ENCODE measurements around the gene ATP8A1.
"Not testable (repeated sequence)": the region's sequence is repeated elsewhere in the genome, so short reads cannot be mapped to it uniquely, and the experiment has no call there.

The ATP8A1 gene

DNA sequence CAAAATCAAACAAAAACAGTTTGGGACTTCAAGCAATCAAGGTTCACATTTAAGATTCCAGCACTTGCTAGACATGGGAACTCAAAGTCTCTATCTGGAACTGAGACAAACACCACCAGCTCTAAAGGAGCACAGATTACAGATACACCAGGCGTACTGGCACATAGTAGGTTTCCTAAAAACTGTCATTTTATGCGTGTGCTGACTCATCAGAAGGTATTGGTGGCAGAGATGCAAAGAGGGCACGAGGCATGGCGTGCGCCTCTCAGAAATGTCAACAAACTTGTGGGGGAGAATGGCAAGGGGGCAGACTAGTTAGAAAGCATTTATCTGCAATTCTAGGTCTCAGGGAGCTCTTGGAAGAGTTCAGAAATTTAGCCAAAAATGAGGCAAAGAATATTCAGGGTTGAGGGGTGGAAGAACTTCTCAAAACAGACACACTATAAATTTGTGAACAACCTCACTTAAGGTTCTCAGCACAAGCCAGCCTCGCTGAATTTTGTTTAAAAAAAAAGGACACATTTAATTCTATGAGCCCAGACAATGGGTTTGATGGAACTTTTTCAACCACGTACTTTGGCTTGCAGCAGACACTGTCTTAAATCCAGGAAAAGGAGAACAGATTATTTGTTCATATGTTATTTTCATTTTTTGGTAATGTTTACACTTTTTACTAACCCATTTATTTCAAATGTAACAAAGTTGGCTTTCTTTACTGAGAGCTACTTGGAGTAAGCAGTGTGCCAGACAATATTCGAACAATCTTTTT, 159.6 kb downstream of the ATP8A1 start:
- DNase-seq, result no peak

DNA sequence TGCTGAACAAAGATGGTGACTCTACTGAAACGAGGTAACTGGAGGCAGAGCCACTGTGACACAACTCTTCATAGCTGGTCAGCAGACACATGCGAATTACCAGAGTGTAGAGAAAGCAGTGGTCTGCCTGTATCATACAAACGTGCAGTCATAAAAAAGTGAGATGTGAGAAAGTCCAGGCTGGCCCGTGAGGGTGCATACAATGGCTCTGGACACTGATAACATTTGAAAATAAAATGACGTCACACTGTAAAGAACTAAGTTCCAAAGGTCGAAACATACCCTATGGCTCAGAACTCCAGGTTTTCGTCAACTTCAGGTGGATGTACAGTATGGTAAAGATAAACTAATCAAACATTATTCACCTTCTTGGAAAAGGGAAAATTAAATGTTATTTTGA, 163.9 kb downstream of the ATP8A1 start:
- no peak for DNase-seq

DNA sequence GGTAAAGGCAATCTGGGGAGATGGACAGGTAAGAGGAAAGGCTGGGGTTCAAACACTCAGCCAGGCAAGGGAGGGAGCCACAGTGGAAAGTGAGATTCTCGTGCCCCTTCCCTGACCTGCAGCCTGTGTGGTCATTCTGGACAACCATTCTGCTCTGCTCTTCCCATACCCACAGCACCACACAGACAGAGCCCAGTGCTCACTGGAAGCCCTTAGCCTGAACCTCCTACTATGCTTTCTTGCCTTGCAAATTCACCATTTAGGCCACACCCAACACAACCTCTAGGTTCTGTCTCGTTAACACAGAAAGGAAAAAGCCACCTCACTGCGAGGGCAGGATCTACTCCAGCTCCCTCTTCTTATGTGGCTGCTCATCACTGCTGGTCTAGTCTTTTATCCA, 166.9 kb downstream of the ATP8A1 start:
- DNase-seq, result no peak

DNA sequence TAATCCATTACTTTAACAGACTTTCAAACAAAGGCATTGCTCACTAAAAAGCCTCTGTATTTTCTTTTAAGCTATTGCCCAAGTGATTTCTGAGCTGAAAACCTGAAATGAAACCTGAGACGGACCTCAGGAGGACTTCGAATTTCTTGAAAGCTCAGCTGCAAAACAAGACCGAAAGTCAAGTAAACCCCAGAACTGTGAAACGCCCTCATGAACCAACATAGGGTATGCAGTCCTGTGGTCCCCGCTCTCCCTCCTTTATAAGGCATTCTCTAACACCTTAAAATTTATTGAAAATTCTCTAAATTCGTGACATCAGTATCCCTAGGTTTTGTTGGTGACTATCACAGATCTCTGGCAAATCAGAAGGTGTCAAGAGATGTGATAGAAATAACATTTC, 167.8 kb downstream of the ATP8A1 start:
- no peak for DNase-seq

DNA sequence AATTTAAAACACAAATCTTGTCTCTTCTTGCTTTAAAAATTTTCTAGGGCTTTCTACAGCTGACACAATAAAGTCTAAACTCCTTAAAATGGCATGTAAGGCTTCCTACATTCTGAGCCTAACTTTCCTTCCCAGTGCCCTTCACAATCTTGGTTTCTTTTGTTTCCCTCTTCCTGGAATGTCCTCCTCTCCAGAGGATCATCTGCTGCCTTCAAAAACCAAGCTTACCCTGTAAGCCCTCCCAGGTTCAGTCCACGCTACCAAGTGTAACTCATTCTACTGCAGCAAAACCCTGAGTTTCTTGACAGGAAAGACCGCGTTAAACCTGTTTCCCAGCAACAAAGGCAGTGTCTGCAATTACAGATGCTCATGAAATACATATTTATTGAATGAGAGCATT, 168.4 kb downstream of the ATP8A1 start:
- no peak for DNase-seq

DNA sequence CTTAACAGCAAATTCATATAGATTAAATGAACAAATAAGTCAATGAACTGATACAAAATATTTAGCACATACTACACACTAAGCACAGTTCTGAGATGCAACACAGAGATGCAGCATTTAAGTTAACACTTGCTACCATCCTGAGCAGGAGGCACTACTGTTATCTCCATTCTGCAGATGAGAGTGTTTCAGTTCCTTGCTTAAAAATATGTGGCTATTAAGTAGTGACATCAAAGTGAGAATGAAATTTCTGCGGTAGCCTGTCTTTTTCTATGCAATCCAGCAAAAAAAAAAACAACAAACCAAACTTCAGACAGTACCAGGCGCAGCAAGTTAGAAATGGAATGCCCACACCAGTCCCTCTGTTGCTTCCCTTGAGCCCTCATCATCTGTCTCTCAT, 168.8 kb downstream of the ATP8A1 start:
- DNase-seq, result no peak

DNA sequence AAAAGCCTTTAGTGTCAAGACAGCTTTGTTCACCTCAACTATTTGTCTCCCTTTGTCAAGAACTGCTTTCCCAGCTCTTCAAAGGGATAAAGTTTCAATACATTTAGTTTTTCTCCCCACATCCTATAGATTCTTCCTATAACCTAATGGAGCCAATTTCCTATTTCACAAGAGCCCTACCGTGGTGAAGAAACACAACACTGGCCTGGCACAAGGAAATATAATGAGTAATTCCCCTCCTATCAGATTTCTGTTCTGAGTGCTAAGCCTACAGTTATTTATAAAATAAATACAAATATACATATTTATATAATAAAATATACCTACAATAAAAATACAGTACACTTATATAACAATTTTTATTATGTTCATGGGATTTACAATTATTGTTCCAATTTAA, 169.7 kb downstream of the ATP8A1 start:
- no peak for DNase-seq

DNA sequence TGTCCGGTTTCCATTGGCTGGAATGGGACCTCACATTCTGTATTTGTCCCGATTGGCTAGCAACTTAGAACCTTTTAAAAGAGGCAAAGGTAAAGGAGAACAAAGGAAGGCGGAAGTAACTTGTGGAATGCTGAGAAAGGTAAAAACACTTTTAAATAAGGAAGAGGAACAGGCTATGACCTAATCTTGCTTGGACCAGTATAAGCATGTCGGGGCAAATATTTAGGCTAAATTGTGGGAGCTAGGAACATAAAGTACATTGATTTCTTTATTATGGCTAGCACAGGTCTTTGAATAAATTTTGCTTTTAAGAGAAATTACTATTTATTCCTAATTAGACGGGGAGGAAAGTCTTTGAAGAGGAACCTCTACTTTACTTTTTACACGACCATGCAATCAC, 170.7 kb downstream of the ATP8A1 start:
- not testable (repeated sequence) for DNase-seq

DNA sequence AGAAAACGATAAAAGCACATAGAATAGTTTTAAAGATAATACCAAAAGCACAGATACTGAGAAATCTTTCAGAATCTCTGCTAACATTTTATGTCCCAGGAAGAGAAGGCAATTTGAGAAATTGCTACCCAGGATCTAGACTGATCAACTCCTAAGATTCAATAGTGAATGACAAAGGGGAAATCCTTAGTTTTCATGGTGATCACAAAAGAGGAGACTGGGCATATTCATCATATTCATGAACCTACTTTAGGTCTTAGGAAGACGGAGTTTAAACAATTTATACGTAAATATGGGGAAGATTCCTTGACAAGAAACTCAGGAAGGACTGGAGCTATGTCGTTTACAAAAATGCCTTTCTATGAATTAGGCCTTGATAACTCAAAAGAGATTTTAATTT, 172.3 kb downstream of the ATP8A1 start:
- no peak for DNase-seq

DNA sequence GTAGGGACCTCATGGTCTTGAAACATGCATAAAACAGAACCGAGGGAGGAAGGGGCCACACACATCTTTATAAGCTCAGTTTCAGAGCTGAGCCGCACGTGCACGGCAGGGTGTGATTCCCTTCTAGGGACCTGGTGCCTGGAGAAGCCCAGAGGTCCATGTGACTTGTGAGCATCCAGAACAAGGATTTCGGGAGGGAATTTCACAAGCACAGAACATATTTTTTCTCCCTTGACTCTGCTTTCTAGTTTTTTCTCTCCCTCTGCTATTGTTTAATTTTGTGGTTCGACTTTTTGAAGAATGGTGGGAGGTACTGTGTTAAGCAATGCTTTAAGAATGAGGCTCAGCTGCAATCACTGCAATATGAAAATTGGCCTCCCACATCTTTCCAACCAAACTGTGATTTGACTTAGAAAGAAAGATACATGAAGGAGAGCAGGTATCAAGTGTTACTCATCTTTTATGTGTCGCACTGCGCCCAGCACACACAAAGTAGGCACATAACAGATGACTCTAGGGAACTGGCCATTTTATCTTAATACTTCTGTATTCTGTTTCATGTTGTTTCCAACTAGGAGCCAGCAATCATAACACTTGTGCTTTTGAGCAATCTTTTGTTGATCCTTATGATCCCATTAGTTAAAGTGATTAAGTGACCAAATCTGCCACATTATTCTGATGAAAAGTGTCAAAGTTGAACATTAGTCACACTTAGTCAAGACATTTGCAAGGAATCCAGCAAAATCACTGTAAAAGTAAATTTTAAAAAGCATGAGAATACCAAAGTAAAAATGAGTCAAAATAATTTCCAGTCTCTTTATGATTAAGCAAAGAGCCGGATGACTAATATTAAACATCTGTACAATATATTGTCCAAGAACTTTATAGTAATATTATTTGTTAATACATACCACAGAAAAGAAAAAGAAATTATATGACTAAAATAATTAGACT, 173.2 kb downstream of the ATP8A1 start:
- DNase-seq, result no peak

DNA sequence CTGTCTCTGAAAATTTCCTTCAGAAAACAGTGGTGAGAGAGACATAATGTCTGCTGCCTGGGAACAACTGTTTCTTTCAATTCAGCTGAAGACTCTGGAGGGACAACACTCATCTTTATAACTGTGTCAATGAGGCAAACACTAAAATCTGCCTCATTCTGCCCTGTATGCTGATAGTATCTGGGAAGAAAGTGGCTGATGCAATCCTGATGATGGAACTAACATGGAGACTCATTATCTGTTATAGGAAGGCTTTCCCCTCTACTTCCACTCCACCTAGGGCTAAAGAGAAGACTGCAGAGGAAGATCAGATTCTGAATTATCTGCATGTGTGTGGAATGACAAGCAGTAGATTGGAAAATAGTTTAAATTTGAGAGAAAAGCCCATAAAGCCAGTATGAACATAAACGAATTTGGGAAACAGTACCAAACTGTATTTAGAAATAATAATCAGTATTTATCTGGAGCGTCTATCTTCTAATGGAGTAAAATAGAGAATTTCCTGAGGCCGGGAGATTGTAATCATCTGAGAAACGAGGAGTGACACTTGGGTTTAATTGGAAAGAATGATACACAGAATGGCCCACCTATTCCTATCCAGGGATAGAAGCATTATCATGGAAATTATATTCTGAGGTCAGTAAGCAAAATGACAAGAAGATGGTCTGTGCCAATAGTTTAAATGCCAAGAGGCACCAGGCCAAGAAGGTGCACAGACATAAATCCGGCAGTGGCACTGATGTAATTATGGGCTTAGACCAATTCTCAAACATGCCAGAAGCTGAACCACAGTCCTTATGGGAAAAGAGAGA, 174.2 kb downstream of the ATP8A1 start:
- no peak for DNase-seq

DNA sequence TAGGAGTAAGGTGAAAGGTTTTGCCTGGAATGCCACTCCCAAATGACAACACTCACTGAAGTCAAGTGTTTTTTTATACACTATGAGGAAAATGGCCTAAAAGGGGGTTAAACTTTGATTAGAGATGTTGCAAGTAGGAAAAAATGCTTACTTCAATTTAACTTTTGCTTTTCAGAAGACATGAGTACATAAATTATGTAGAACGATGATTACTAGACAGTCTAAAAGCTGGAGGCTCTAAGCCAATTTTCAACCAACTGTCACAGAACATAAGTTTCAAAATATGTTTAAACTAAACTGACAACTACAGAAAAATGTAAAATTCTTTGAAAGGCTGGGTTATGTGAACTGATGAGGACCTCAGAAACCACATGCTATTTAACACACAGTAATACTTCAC, 176.2 kb downstream of the ATP8A1 start:
- no peak for DNase-seq

DNA sequence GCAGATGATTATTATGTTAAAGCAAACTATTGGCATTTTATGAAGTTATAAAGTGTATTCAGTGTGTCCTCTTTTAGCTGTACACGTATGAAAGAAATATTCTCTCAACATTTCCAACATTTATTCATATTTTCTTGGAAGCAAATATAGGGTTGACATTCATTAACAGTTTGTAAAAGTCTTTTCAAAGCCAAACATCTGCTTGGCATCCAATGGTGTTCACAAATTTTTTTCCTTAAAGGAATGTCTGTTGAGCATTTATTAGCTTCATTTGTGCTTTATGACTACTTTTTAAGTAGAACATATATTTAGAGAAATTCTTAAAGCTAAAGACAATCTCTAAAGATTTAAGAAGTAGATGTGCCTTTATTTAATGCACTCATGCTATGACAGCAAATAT, 176.6 kb downstream of the ATP8A1 start:
- DNase-seq, result no peak

DNA sequence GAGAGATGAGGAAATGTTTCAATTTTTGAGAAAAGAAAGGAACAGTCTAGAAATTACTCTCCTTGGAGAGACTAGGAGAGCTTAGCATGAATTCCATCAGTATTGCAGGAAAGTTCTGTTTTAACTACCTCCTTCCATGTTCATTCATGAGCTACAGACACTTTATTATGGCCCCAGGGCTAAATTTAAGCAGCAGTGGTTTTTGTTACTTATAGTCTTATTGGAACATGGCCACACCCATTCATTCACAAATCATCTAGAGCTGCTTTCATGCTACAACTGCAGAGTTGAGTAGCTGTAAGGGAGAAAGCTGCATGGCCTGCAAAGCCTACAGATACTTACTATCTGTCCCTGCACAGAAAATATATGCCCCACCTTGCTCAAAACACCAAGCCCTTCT, 178.0 kb downstream of the ATP8A1 start:
- no peak for DNase-seq

DNA sequence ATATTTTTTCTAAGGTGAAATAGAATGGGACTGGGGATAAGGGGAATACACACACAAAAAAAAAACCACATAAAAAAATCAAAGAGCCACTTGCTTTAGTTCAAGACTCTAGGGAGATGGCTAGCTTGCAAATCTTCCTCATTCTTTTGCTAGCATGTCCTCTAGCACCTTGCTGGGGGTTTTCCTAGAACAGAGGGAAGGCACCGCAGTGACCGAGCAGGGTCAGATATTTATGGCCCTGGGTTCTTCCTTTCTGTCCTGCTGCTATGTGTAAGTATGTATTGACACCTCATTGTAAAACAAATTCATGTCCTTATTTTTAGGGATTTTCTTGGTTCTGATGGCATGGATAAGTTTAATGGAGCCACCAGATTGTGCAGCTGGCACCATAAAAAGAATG, 178.4 kb downstream of the ATP8A1 start:
- no peak for DNase-seq

DNA sequence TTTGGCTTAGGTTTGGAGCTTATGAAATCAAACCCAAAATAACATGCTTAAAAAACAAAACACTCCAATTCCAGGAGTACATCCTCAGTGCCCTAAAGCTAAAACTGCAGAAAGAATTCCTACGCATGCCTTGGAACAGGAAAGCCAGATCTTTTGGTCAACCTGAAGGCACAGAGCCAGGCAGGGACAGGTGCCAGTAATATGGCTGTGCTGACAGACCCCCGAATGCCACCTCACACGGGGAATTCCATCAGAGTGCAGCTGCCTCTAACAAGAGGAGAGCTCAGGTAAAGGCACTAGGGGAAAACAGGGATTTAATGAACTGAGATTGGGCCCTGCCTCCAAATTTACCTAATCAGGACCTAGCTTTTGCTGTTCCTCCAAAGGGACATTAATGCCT, 182.5 kb downstream of the ATP8A1 start:
- DNase-seq, result no peak

DNA sequence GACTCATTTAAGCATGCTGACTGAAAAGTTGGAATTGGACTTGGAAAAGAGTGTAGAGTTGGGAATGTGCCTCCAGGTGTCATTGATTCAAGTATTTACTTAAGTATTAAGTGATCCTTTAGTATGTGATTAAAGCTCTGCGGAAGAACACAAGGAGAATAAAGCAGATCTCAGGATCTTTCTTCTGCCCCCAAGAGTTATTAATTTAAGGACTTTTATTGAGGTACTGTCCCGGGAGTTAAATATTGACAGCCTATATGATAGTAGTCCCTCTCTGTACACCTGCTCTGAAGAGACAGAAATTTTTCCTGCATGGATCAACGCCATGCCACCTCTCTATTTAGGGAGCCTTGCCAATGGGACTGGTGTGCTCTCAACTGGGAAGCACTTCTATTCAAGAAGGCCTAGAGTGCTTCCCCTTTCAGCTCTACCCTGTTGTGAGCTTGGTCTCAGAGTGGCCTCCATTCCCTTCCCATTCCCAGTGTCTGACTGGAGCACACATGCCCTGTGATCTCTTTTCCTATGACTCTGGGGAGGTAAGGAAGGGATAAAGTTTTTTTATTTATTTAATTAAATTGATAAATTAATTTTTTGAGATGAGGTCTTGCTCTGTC, 183.7 kb downstream of the ATP8A1 start:
- no peak for DNase-seq

DNA sequence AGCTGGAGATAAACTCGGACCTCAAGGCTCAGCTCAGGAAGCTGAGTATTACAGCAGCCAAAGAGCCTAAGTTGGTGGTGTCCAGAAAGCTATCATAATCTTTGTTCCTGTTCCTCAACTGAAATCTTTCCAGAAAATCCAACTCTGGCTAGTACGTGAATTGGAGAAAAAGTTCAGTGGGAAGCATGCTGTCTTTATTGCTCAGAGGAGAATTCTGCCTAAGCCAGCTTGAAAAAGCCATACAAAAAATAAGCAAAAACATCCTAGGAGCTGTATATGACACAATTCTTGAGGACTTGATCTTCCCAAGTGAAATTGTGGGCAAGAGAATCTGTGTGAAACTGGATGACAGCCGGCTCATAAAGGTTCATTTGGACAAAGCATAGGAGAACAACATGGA, 185.0 kb downstream of the ATP8A1 start:
- DNase-seq, result no peak

DNA sequence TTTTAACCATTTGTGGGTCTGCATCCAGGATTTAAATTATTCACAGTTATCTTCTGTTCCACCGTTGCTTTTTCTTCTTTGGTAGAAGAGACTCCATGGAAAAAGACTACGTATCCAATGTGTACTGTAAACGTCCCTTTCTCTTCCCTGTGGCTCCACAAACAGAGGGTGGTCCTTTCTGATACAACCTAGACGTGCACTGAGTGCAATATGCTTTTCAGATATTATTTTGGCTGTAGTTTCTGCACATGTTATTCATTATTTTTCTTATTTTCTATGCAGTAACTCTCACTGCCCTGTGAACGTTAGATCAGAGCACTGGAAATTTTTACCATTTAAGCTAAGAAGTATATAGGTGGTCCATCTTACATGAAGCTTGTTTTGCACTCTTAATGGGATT, 186.9 kb downstream of the ATP8A1 start:
- DNase-seq, result no peak

DNA sequence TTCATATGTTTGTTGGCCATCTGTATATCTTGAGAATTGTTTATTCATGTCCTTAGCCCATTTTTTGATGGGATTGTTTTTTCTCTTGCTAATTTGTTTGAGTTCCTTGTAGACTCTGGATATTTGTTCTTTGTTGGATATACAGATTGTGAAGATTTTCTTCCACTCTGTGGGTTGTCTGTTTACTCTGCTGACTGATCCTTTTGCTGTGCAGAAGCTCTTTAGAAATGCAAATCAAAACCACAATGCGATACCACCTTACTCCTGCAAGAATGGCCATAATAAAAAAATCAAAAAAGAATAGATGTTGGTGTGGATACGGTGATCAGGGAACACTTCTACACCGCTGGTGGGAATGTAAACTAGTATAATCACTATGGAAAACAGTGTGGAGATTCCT, 189.1 kb downstream of the ATP8A1 start:
- DNase-seq, result not testable (repeated sequence)

DNA sequence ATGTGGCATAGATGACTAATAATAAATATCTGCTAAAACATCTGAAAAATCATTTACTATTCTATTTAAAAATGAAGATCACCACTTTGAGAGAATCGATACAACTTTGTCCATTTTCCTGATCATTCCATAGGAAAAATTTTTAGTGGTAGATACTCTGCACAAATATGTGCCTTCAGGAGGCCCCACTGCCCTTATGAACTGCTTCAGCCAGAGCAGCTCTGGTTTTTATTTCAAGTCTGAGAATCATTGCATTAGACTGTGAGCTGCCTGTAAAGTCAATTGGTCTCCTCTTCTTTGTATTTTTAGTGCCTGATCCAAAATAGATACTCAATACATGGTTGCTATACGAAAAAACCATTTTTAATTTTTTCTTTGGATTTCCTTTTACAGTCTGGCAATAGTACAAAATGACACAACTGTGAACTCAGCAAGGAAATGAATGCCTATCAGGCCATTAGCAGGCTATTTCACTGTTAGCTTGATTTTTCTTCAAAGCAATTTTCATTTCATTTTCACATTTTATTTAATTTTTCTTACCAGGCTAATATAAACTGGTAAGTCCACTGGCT, 190.5 kb downstream of the ATP8A1 start:
- DNase-seq, result no peak

DNA sequence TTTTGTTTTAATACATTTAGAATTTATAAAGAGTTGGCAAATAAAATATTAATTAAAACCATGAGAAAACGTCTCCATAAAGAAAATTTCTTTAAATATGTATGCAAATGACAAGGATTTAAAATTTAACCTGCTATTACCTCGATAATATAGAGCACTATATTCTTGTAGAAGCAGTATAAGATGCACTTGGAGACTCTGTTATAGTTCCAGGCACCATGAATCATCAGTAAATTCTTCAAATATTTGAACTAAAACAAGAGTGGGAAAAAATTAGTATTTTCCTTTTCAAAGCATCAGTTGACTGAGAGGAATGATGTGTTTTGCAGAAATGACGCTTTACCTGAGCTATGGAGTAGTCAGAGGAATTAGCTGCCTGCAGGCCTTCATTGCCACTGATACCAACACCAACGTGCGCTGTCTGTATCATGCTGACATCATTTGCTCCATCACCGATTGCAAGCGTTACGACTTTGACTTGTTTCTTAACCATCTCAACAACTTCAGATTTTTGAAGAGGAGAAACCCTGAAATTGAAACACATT, 192.3 kb downstream of the ATP8A1 start:
- no peak for DNase-seq
